NB4 (cell line): Measurements from ENCODE around the gene ABCC4.

Experiments used
- CTCF ChIP-seq: IDR thresholded peaks from one replicate; pipeline ENCODE4 v1.5.1; 2012; ENCODE audit warnings: low read depth, low read length
- MAX ChIP-seq: IDR thresholded peaks from 2 replicates; pipeline ENCODE4 v1.6.1; 2011; ENCODE audit warnings: low read depth, low read length
- MYC ChIP-seq: IDR thresholded peaks from 2 replicates; pipeline ENCODE4 v1.6.1; 2011; ENCODE audit warnings: low read depth, low read length

- TF ChIP-seq MAX = no peak
- no peak for TF ChIP-seq CTCF
- TF ChIP-seq MYC = no peak
Measured at GRCh38 chr13:95301968-95302393, 730 bp upstream of the ABCC4 start.
